Endometrial microvascular endothelial cells (primary cell): ENCODE data around the gene SPDYC. TPM values are rescaled to one million over a fixed set of nuclear protein-coding genes. Genes with fewer than 3 reads are reported as not detected.

Source experiments
- in situ Hi-C: cut with HindIII; loops from 2 replicates; pipeline ENCODE4 v1.10.0; 2017; ENCODE audit warnings: low sequenced_read_pairs, low pct_unique_long_range_greater_than_20kb; ENCODE audit errors: inconsistent ontology term
- total RNA-seq: library from RNA; depleted of rRNA; stranded (reverse); fragments of >200 nt; gene quantifications from one replicate; pipeline ENCODE4 v1.2.3, GENCODE V29; 2015; ENCODE audit errors: inconsistent ontology term

The SPDYC gene
- total RNA-seq, 1 donor from 2014 or later = not detected

DNA sequence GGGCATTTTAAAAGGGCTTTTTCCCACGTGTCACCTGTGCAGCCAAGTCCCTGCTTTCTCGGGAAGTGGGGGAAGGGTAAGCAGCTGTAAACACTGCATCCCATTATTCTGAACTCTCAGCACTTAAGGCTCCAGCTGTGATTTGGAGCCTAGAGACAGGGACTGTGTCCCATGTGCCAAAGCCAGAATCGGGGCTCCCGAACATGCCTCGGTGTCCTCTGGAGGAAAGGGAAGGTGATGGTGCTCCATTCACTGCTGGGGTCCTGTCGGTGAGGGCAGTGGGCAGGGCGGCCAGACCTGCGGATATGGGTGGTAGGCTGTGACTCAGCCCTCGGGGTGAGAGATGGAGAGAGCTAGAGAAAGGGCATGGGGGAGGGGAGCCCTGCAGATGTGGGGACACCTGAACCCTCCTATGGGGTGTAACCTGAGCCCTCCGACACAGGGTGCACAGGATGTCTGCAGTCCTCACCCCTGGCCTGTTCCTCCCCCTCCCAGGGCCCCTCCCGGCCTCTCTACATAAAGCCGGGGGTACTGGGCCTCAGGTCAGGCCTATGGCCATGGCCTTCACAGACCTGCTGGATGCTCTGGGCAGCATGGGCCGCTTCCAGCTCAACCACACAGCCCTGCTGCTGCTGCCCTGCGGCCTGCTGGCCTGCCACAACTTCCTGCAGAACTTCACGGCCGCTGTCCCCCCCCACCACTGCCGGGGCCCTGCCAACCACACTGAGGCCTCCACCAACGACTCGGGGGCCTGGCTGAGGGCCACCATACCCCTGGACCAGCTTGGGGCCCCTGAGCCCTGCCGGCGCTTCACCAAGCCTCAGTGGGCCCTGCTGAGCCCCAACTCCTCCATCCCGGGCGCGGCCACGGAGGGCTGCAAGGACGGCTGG, 43.5 kb downstream of the SPDYC start:
- in situ Hi-C loops = no loop called here

GRCh38 chr11:65214212-65214845, 44.3 kb downstream of the SPDYC start:
- in situ Hi-C loops = no loop called here

- in situ Hi-C loops = no loop called here
Observed at GRCh38 chr11:65215441-65216076, 45.5 kb downstream of the SPDYC start.

DNA sequence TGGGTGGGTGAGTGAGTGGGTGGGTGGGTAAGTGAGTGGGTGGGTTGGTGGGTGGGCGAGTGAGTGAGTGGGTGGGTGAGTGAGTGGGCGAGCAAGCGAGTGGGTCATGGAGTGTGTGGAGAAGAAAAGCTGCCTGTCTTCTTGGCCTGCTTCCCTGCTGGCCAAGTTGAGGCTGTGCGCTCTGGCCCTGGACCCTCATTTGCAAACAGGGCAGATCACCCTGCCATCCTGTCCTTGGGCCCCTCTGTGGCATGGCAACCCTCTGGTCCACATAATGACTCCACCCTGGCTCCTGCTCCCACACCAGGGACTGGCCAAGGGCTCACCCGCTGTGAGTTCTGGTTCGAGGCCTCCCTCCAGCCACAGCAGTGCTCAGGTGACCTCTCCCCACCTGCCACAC, 46.8 kb downstream of the SPDYC start:
- in situ Hi-C loops = no loop called here

DNA sequence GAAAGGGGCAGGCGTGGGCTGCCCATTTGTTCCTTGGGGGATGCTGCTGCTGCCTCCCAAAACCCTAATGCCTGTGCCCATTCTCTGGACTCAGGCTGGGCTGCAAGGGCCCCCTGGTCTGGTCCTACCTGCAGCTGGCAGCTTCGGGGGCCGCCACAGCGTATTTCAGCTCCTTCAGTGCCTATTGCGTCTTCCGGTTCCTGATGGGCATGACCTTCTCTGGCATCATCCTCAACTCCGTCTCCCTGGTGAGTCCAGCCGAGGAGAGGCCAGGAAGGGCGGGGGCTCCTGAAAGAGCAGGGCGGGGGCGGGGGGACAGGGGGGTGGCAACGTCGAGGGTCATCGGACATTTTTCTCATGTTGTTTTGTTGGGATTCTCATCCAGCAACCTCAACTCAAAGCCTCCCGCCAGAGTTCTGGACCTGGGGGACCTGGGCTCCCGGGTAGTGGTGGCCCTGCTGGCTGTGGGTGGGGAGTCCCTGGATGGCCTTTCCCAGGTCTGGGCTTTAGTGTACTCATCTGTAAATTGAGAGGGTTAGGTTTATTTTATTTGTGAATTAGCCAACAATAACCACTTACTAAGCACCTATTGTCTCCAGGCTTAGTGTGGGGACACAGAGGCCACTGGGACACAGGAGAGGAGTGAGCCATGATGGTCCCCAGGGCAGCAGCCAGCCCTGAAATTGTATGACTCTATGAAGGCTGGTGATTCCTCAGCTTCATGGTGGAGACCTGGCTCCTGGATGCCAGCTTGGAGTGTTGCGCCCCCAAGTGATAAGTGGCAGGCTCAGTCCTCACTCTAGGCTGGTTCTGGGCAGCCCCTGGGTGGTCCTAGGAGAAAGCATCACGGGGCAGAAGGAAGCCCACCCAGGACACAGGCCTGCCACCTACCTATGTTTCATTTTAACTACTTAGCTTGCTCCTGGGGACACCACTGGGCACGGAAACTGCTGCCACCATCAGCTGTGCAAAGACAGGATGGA, 47.7 kb downstream of the SPDYC start:
- in situ Hi-C loops = no loop called here

GRCh38 chr11:65218446-65218845, 48.4 kb downstream of the SPDYC start:
- in situ Hi-C loops = no loop called here

DNA sequence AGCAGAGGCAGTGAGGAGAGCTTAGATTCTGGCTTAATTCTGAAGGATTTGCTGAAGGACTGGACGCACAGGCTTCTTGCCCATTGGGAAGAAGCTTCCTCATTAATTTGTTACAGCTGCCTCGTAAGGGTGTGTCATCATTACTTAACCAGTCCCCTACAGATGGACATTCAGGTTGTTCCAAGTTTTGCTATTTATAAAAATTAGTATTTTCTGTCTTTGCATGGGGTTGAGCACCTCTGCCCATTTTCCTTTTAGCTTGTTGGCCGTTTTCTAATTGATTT, 49.8 kb downstream of the SPDYC start:
- in situ Hi-C loops = no loop called here

- in situ Hi-C loops = no loop called here
Observed at GRCh38 chr11:65221026-65221425, 51.0 kb downstream of the SPDYC start.

Other genes starting within 250 kb of the SPDYC start
- 26.5 TPM for gene PPP2R5B, start 245.5 kb upstream of the SPDYC start, total RNA-seq
- gene GPHA2, start 234.3 kb upstream of the SPDYC start, total RNA-seq = not detected
- gene MAJIN, start 198.1 kb upstream of the SPDYC start, total RNA-seq = not detected
- 2.8 TPM for gene BATF2, start 173.3 kb upstream of the SPDYC start, total RNA-seq
- 92.0 TPM for gene ARL2, start 156.1 kb upstream of the SPDYC start, total RNA-seq
- 17.7 TPM for gene SNX15, start 142.8 kb upstream of the SPDYC start, total RNA-seq
- gene SAC3D1, start 129.0 kb upstream of the SPDYC start, total RNA-seq = 17.8 TPM
- 13.3 TPM for gene NAALADL1, start 111.7 kb upstream of the SPDYC start, total RNA-seq
- 38.7 TPM for gene CDCA5, start 86.2 kb upstream of the SPDYC start, total RNA-seq
- gene ZFPL1, start 86.0 kb upstream of the SPDYC start, total RNA-seq = 33.8 TPM
- gene VPS51, start 74.0 kb upstream of the SPDYC start, total RNA-seq = 219 TPM
- 16.6 TPM for gene TM7SF2, start 58.4 kb upstream of the SPDYC start, total RNA-seq
- gene ZNHIT2, start 52.5 kb upstream of the SPDYC start, total RNA-seq = 16.1 TPM
- 393 TPM for gene FAU, start 48.1 kb upstream of the SPDYC start, total RNA-seq
- 56.2 TPM for gene MRPL49, start 47.9 kb upstream of the SPDYC start, total RNA-seq
- 33.2 TPM for gene SYVN1, start 35.7 kb upstream of the SPDYC start, total RNA-seq
- 159 TPM for gene CAPN1, start 11.7 kb downstream of the SPDYC start, total RNA-seq
- 43.5 TPM for gene POLA2, start 91.7 kb downstream of the SPDYC start, total RNA-seq
- gene CDC42EP2, start 144.6 kb downstream of the SPDYC start, total RNA-seq = 41.4 TPM
- gene DPF2, start 163.6 kb downstream of the SPDYC start, total RNA-seq = 44.1 TPM
- not detected for gene TIGD3, start 184.5 kb downstream of the SPDYC start, total RNA-seq
- 2.8 TPM for gene SLC25A45, start 212.4 kb downstream of the SPDYC start, total RNA-seq
- 103 TPM for gene FRMD8, start 216.4 kb downstream of the SPDYC start, total RNA-seq